GM19452 (cell line): ENCODE results near the gene UST.

Experiments
- ATAC-seq: cut with Tn5 transposase; IDR thresholded peaks from one replicate; pipeline ENCODE4 v1.9.1; 2021; ENCODE audit not compliant: unreplicated experiment

Gene UST

GRCh38 chr6:149077208-149077607, 330.4 kb downstream of the UST start:
- no peak for ATAC-seq

GRCh38 chr6:149078211-149078782, 331.5 kb downstream of the UST start:
- ATAC-seq, result no peak

DNA sequence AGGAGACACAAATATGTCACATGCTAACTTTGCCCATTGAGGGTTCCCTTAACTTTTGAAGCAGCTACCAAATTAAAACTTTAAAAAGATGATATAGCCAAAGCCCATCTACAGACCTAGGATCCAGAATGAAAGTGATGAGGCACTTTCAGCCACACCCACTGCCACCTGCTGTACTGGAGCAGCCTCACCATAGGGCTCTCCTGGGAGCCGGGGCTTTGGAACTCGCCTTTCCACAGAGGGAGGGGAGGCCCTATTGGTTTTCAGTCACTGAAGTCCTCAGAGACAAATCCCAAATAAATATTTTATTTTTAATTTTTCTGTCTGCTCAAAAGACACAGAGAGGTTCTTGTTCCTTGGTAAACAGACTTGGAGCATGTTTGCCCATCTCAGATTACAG, 332.6 kb downstream of the UST start:
- ATAC-seq, result no peak

DNA sequence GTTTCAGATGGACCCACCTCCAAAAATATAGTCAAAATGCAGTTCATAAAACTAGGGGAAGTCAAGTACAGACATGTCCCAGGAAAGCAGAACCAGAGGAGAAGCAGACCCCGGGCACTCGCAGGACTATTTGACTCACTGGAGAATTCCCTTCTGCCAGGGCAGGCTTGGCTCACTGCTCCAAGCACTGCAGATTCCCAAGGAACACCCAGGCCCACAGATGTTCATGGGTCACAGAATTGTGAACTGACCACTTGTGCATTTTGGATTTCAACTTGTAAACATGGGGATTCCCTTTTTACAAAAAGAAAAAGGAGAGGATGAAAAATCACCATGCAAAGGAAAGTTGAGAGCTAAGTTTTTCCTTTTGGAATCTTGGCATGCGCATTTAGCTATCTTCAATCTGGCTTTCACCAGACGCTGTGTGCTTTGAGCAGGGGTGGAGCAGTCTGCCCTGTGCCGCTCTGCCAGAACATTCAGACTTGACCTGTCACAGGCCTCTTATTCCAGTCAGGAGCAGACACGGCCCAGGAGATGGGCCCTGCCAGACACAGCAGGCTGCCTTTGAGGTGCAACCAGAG, 333.2 kb downstream of the UST start:
- no peak for ATAC-seq

DNA sequence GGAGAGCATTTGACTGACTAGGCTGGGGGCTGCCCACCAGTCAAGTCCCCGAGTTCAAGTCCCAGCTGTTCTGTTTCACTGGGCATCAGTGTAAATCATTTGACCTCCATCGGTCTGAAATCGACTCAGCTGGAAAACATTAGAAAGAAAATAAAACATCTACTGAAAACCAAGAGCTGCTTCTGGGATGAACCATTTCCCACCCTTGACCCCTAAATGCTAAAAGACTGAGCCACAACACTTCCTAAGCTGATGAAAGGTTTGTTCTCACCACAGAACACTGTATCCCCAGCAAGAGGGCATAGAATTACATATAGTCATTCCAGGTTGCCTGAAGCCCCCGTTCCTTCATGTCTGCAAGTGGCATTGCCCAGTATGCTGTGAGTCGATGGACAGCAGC, 333.7 kb downstream of the UST start:
- no peak for ATAC-seq

GRCh38 chr6:149081281-149081680, 334.5 kb downstream of the UST start:
- ATAC-seq, result no peak

DNA sequence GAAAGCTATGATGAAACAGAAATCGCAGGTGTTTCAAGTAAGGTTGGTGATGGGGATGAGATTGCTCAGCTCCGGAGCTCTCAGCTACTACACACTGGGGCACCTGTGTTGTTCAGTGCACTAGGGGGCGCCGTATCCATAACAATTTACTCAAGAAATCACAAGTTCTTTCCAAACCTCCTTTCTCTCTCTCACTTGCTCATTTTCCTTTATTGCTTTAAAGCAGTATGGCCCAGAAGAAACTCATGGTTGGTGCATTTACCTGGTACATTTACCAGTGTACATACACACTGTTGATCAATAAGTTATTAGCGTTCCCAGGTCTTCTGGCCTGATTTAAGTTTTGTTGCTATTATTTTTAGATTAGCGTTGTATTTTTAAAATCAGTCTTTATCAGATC, 335.5 kb downstream of the UST start:
- peak; percentile 64 for ATAC-seq

DNA sequence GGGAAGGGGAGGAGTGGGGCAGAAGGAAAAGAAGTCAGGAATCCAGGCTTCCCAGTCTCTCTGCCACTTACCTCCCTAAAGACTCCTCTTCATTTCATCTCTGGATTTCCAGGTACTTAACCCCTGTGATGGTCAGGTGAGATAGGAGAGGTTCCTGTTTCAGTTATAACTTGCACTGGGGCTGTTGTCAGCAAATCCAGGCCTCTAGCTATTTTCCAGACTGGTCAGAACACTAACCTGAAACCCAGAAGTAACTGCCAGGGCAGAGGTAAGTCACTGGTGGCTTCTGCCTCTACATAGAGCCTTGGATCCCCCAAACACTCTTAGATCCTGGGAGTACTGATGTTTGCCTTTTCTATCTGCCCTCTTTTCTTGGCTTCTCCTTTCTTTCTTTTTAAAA, 337.2 kb downstream of the UST start:
- no peak for ATAC-seq

DNA sequence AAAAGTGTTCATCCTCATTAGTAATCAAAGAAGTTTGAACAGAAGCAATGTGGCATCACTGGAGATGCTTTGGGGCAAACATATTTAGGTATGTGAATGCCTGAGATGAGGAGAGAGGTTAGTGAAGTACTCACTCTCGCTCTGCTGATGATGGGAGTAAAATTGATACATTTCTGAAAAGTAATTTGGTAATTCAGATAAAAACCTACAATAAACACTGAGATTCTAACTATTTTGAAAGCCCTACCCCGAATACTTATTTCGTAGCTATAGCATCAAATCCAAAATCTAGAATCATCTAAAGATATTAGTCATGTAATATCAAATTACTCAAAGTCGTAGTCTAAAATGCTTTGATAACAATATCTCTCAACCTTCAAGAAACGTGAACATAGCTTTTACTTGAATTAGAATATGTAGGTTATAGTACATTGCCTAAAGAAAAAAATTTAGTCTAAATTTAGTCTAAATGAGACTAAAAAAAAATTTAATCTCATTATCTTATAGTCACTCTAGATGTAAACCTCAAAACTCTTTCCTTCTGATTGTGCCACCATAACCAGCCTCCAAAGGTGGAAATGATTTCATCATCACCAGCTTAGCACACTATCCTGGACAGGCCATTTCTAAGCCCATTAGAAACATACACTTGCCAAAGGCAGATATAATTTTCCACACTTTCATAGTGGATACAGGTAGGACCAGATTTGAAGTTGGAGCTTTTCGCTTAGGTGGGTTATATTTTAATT, 338.2 kb downstream of the UST start:
- ATAC-seq, result no peak

GRCh38 chr6:149085557-149085938, 338.7 kb downstream of the UST start:
- ATAC-seq, result no peak

DNA sequence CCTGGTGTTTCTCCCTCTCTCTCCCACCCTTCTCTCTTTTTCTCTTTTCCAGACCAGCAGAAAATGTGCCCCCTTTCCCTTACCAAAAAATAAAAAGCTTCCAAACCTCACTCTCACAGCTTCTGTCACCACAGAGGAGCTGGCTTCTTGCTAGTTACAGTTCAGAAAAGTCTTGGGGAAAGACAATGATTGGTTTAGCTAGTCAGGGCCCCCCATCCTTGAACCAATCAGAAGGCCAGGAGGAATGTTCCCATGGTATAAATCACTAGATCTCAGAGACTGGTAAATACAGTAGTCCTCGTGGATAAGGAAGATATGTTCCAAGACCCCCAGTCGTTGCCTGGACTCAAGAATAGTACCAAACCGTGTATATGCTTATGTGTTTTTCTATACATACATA, 339.5 kb downstream of the UST start:
- ATAC-seq, result no peak

GRCh38 chr6:149087898-149088297, 341.1 kb downstream of the UST start:
- no peak for ATAC-seq

DNA sequence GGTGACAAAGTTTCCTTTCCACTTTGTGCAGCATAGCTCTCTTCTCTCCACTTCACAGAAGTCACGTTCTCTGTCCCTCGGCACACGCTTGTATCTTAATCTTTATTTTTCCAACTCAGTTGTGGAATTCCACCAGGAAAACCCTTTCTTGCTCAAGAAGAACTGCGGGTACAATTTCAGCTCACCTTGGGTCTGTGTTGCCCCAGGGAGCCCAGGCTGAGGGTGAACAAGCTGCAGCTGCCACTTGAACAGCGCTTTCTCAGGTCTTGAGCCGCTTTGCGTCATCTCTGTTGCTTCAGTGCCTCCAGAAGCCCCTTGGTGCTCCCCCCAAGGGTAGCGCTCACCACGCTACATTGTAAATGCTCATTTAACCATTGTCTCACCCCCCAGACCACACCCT, 341.5 kb downstream of the UST start:
- ATAC-seq, result no peak

DNA sequence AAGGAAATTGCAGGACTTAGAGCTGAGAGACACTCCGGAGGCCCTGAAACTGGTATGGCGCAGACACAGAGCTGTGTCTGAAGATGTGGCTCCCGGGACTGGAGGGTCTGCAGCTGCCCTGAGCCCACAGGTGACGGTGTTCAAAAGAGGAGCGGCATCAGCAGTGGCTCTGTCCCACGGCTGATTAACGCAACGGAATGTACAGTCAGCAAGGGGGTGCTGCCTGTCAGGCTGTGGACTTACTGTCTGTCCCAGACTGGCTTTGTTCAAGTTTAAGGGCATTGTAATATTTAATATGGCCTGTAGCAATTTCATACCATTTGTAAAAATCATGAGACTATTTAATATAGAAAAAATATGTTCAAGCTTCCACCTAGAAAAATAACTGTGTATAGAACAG, 342.7 kb downstream of the UST start:
- no peak for ATAC-seq

DNA sequence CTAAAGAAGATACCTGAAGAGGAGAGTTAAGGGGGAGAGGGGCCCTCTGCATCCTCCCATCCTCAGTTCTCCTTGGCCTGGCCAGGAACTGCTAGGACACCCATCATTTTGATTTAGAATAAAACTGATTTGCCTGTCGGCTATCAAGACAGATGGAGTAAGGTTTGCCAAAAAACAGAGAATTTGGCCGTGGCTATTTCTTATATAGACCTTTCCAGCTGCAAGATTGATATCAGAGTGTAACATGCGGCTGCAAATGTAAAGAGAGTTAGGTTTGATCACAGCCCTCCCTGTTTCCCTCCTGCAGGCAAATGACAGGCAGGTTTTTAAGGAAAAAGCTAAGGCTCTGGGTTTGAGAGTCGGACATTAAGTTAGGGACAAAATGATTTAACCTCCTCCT, 344.1 kb downstream of the UST start:
- no peak for ATAC-seq

DNA sequence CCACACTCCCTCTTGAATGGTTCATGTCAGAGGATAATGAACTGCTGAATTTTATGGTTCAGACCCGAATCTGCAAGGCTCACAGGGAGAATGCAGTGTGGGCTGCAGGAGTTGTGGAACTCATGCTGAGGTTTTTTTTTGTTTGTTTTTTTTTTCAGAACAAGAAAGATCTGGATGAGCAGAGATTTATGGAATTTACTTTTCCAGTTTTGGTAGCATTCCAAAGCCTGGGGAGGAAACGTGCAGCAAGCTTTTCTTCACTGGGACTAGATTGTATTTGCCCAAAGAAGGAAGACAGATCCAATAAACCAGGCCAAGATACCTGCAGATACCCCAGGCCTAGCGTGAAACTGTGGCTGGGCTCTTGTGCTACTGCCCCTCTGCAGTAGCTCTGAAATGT, 346.8 kb downstream of the UST start:
- no peak for ATAC-seq

- ATAC-seq, result no peak
Observed at GRCh38 chr6:149094156-149094555, 347.3 kb downstream of the UST start.

- no peak for ATAC-seq
Observed at GRCh38 chr6:149094934-149095351, 348.1 kb downstream of the UST start.

DNA sequence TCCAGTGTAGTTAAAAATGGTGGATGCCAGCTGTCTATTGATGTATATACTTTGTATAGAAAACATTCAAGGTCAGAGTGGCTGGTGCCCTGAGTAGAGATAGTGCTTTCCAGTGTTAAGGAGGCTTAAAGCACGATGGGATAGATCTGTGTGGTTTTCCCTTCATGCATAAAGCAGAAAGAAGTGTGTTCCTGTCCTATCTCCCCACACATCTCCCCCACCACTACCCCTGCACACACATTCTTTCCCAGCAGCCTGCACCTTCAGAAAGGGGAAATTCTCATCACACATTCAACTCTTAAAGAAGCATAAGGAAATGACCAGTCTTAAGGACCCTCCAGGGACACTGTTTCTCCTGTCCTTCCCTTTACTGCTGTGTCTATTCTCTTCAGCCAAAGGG, 349.0 kb downstream of the UST start:
- no peak for ATAC-seq

DNA sequence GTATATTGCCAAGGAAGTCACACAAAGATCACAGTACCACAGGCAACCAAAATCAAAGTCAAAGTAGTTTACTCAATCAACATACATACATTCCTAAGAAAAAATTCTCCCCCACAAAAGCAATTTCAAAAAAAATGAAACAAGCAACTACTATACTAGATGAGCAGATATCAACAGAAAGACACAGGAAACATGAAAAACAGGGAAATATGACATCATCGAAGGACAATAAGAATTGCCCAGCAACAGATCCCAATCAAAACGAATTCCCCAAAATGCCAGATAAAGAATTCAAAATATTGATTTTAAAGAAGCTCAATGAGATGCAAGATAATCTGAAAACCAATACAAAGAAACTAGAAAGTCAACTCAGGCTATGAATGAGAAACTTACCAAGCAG, 351.0 kb downstream of the UST start:
- no peak for ATAC-seq

DNA sequence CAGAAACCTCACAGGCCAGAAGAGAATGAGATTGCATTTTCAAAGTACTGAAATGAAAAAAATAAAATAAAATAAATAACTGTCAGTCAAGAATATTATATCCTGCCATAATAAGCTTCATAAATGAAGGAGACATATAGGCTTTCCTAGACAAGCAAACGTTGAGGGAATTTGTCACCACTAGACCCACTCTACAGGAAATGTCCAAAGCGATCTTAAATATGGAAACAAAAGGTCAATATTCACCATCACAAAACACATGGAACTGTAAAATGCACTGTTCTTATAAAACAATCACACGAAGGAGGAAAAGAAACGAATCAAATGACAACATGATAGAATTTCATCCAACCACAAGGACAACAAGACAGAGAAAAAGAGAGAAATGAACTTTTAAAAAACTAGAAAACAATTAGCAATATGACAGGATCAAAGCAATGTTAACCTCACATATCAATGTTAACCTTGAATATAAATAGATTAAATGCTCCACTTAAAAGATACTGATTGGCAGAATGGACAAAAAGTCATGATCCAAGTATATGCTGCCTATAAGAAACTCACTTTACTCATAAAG, 352.0 kb downstream of the UST start:
- ATAC-seq, result no peak

GRCh38 chr6:149102324-149102723, 355.5 kb downstream of the UST start:
- ATAC-seq, result no peak
